HG03469 (cell line): ENCODE data around the gene CFAP61.
"Not testable (repeated sequence)": the region's sequence is repeated elsewhere in the genome, so short reads cannot be mapped to it uniquely, and the experiment has no call there.

ENCODE experiments used
- ATAC-seq: cut with Tn5 transposase; IDR thresholded peaks from one replicate; pipeline ENCODE4 v1.9.1; 2021; ENCODE audit warnings: mild to moderate bottlenecking, moderate library complexity, moderate number of reproducible peaks; ENCODE audit not compliant: unreplicated experiment

The CFAP61 gene

DNA sequence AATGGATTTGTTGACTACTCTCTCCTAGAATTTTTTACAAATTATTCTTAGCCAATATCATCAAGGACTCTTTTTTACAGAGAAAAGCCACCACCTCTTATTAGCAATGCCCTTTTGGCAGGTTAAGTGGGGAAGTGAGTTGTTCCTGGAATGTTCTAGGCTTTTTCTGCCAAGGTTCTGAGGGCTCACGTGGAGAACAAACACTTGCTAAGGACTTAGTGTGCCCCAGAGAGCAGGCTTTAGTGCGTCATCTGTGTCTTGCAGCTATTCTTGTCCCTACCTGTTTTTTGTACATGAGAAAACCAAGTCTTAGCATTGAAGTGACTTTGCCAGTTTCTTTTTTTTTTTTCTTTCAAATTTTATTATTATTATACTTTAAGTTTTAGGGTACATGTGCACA, 33.5 kb downstream of the CFAP61 start:
- no peak for ATAC-seq

DNA sequence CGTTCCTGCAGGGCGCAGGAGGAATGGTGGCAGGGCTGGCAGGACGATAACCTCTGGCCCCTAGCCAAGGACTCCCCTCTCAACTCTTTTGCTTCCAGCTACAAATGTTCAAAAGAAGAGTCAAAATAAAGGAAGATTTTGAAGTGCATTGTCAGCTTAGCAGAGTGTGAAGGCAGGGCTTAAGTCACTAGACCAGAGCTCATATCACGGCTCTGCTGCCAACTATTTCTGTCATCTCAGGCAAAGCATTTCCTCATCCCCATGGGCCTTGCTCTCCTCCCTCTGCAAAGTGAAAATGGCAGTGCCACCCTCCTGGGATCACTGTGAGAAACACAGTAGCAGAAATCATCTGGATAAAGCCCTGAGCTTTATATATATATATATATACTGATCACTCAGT, 36.7 kb downstream of the CFAP61 start:
- ATAC-seq: no peak

DNA sequence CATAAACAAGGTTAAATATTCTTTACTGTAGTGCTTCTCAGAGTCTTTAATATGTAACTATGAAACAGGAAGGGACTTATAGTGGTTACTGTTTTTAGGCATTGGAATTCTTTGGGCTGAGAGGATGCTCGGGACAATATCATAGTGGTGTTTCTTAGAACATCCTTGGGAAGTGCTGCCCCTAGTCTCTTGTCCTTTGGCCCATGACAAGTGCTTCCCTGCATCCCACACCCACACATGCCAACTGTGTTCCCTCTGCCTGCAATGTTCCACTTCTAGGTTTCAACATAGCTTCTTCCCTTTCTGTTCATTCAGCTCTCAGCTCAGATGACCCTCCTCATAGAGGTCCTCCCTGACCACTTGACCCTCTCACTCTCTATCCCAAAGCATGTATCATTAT, 37.6 kb downstream of the CFAP61 start:
- no peak for ATAC-seq

DNA sequence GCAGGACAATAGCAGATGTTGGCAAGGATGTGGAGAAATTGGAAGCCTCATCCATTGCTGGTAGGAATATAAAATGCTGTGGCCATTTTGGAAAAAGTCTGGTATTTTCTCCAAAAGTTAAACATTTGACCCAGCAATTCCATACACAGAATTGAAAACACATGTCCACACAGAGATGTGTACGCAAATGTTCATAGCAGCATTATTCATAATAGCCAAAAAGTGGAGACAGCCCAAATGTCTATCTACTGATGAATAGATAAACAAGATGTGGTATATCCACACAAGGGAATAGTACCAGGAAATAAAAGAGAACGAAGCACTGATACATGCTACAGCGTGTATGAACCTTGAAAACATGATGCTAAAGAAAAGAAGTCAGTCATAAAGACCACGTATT, 40.5 kb downstream of the CFAP61 start:
- ATAC-seq: no peak

DNA sequence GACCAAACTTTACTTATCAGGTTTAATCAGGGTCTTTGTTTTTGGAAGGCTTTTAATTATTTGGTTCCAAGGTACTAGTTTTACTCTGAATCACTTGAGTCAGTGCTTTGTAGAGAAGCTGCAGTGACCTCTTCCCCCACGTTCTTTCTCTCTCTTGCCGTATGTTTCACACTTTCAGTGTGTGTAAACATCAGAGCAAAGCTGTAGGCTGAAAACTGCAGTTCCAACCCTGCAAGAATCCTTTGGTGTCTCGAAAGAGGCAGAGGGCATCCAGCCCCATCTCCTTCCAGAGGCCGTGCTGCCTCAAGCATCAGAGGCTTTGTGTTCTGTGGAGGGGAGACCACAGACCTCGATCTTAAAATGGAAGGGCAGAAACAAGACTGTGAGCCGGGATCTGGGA, 42.1 kb downstream of the CFAP61 start:
- ATAC-seq: no peak

DNA sequence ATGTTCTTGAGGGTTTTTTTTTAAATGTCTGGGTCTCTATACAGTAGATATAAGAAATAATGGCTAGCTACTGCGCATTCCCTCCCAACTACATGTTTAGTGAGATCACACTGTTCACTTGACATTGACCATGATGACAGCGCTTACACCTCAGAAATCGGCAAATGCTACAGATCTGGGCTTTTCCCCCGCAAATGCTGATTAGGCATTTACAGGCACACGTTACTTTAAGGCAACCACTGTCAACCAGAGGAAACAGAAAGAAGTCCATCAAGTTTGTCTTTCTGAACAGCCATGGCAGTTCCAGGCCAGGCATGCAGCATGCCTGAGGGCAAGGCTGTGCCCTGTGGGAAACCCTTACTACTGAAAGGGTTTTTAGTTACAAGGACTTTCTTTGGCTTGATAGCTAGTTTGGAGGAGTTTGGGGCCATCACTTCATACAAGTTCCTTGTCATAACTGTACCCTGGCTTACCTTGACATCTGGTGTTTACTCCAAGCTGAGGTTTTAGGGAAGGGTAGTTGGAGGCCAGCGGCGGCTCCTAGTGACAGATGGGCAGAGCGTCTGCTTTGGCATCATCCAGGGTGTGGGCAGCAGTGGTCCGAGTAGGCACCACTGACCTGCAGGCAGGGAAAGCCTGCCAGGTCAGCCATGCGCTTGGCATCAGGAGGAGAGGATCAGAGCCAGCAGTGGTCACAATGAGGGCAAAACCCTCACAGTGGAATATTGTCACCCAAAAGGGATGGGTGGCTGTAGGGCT, 43.0 kb downstream of the CFAP61 start:
- ATAC-seq: no peak

DNA sequence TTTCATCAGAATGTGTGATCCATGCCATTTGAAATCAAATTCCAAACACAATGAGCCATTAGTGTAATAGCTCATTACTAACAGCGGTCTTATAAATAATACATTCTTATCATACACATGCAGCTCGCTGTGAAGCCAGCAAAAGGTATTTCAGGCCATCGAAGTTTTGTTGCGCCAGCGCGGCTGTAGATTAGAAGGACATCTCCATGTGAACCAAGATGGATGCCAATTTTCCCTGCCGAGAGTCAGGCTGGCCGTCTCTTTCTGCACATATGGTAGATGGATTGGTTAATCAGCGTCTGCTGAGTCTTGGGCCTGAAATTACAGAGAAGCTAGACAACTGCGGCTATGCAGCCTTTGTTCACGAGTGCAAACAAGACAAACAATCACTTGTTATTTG, 44.1 kb downstream of the CFAP61 start:
- ATAC-seq: no peak

DNA sequence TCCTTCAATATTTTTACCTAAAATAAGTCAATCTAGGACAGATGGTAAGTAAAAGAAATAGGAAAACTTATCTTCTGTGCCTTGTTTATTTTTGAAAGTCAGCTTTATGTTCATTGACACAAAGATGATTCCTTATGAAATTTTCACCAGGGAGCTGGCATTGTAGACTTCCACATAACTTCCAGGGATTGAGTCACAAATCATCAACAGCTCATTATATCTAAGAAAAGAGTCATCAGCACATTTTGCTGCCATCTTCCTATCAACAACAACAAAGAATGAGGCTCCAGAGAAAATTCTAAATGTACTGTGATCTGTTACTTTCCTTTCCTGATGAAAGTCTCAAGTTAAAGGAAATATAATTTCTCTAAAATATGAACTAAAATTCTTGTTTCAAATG, 48.5 kb downstream of the CFAP61 start:
- no peak for ATAC-seq

DNA sequence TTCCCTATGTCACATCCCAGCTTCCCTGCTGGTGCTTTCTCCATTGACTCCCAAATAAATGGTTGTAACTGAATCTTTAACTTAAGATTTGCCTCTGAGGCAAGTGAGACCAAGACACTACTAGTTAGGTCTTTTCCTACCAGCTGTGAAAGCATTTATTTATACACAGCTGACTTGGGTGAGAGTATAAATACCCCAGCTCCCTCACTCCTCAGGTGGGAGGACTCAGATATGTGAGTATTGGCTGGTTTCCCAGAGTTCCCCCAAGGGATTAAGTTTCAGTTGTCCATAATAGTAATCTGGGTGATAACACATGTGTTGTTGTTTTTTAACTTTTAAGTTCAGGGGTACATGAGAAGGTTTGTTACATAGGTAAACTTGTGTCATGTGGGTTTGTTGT, 49.8 kb downstream of the CFAP61 start:
- ATAC-seq: no peak

DNA sequence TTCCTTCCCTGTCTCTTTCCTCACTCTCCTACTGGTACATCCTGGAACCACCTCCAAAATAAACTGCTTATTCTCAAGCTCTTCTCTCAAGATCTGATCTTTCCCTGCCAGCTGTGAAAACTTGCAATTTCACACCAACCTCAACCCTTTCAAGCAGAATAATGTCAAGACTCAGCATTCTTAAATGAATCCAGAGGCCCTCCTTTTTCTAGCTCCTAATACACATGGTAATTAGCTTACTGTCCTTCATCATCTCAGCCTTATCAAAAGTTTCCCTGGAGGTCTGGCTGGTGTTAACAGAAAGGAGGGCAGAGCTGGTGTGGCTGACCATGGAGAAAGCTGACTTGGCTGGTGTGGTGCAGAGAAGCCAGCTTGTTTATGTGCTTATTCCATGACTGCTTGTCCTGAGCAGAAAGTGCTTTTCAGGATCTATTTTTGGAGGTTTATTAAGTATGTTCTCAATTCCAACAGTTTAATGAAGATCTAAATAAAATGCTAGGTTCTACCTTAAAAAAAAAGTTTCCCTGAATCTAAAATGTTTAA, 50.5 kb downstream of the CFAP61 start:
- ATAC-seq: no peak

DNA sequence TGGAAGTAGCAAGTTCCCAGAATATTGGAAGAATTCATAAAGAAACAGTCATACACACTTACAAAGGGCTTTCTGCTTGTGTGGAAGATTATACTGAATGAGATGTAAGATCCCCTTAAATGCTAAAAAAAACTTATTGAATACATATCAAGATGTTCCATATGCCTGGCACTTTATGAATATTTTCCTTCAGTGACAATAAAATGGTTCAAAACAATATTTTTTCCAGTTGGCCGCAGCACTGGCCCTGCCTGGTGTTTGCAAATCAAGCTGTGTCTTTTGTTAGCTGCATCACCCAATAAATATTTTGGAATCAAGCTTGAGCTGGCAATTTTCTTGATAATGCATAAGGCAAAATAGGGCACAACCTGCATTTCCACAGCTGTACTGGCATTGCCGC, 51.2 kb downstream of the CFAP61 start:
- no peak for ATAC-seq

DNA sequence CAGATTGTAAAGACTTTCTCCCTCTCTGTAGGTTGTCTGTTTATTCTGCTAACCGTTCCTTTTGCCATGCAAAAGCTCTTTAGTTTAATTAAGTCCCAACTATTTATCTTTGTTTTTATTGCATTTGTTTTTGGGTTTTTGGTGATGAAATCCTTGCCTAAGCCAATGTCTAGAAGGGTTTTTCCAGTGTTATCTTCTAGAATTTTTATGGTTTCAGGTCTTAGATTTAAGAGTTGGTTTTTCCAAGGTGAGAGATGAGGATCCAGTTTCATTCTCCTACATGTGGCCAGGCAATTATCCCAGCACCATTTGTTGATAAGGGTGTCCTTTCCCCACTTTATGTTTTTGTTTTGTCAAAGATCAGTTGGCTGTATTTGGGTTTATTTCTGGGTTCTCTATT, 70.9 kb downstream of the CFAP61 start:
- not testable (repeated sequence) for ATAC-seq

DNA sequence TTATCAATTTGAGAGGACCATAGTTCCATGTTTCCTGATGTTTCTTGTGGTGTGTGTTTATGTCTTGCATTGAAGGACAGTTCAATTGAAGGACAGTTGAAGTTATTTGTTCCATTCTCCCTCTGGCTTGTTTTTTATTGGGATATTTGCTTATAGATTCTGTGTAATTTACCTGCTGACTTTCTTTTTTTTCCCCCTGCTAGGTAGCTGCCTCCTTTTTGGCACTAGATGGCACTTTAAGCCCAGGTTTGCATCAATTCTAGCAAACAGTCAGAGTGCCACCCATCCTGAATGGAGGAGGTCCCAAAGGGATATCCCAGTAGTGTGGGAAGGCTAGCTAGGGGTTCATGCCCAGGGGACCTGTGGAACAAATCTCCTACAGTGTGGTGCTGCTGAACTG, 78.1 kb downstream of the CFAP61 start:
- no peak for ATAC-seq

DNA sequence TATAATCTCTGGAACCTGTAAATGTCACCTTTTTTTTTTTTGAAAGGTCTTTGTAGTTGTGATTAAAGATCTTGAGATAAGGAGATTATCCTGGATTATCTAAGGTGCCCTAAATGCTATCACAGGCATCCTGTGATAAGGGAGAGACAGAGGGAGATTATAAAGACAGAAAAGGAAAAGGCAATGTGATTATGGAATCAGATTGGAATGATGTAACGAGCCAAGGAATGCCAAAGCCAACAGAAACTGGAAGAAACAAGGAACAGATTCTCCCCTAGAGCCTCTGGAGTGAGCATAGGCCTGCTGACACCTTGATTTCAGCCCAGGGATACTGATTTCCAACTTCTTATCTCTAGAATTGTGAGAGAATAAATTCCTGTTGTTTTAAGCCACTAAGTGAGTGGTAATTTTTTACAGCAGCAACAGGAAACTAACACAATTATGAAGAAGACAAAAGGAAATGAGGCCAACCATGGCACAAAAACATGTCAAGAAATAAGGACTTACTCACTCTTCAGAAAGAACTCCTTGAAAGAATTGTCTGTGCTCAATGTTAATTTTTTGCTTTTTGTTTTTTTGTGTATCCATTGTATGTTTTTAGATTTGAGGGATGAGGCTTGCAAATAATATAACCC, 82.7 kb downstream of the CFAP61 start:
- no peak for ATAC-seq

DNA sequence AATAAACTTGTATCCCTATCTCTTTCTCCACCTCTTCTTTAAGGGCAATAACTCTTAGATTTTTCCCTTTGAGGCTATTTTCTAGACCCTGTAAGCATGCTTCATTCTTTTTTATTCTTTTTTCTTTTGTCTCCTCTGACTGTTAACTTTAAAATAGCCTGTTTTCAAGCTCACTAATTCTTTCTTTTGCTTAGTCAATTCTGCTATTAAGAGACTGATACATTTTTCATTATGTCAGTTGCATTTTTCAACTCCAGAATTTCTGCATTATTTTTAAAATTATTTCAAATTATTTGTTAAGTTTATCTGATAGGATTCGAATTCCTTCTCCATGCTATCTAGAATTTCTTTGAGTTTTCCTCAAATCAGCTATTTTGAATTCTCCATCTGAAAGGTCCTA, 84.0 kb downstream of the CFAP61 start:
- ATAC-seq: no peak

DNA sequence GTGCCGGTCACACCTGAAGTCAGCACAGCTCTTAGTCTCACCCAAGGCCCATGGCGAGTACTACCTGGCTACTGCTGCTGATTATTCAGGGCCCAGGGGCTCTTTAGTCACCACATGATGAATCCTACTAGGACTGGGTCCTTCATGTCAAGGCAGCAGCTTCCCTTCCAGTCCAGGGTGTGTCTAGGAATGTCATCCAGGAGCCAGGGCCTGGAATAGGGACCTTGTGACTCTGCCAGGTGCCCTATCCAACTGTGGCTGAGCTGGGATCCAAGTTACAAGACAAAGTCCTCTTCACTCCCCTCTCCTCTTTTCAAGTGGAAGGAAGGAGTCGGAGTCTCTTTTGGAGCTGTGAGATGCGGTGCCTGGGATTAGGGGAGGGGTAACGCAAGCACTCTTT, 85.5 kb downstream of the CFAP61 start:
- no peak for ATAC-seq

DNA sequence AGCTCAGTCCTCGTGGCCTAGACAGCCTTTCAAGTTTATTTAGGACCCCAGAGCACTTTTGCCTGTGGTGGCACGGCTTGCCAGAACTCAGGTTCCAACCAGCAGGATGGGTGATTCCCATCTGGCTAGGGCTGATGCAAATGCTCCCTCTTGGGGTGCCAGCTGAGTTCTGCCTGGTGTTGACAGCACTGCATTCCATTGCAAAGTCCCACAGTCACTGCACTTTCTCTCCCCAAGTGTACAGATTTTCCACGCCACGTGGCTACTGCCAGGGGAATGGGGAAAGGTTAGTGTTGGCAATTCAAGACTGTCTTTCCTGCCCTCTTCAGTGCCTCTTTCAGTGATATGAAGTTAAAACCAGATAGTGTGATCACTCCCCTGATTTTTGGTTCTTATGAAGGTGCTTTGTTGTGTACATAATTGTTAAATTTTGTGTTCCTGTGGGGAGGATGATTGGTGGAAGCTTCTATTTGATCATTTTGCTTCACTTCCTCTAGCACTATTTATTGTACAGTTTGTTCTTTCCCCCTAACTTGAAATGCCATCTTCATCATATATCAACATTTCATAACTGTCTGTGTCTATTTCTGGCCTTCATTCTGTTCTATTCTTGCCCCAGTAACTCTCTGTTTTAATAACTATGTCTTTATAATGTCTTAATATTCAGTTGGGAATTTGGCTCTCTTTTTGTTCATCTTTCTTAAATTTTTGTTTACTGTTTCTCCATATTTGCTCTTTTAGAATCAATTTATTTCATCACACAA, 86.2 kb downstream of the CFAP61 start:
- no peak for ATAC-seq

DNA sequence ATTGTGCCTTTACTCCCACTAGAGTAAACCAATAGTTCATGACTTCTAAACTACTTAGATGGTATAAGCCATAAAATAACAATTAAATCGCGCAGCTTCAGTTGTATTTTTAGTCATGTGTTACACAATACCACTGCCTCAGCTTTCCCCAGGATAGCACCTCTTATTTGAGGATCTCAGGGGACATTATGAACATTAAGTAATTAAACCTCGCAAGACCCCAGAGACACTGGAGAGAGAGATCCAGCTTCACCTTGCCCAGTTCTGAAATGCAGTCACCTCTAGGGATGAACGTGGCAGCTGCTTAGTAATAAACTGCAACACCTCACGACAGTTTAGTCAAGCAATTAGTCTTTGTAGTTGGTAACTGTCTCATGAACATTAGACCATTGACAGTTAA, 87.1 kb downstream of the CFAP61 start:
- no peak for ATAC-seq

DNA sequence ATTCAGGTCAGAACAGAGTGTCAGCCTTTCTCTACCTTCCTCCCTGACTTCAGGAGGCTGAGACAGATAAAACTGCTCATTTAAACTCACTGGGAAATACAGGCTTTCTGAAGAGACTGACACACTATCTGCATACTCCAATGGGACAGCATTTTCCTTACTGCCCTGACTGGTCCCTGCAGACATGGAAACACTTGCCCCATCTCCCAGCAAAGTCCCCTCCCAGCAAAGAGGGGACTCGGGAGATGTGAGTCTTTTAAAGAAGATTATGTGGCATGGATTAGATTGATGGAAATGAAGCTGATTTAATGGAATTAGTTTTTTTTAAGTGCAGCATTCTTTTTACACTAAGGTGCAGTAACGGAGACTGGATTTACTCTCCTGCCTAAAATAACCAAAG, 90.8 kb downstream of the CFAP61 start:
- ATAC-seq: no peak

DNA sequence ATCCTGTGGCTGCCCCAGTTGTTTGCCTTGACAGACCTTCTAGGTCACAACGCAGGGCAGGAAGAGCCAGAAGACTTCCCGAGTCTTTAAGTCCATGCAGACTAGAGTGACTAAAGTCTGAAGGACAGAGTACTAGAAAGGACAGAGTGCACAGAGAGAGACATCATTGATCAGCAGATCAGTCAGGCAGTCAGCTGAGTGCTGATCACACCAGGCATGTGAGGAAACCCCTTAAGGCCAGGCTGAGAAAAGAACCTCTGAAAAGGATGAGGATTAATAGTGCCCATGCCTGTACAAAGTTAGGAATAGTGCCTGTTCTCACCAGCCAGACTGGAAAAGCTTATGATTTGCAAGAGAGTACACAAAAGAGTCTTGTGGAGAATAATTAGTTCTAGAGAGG, 91.3 kb downstream of the CFAP61 start:
- ATAC-seq: no peak

DNA sequence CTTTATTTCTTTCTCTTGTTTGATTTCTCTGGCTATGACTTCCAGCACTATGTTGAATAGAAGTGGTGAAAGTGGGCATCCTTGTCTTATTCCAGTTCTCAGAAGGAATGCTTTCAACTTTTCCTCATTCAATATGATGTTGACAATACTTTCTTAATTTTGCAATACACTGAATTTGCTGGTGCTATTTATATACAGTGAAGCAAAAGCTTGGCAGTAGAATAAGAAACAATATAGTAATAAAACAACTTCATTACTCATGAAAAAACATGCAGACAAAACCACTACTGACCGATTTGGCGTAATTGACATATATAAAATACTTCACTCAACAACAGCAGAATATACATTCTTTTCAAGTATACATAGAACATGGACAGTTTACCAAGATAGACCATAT, 96.4 kb downstream of the CFAP61 start:
- ATAC-seq: no peak

DNA sequence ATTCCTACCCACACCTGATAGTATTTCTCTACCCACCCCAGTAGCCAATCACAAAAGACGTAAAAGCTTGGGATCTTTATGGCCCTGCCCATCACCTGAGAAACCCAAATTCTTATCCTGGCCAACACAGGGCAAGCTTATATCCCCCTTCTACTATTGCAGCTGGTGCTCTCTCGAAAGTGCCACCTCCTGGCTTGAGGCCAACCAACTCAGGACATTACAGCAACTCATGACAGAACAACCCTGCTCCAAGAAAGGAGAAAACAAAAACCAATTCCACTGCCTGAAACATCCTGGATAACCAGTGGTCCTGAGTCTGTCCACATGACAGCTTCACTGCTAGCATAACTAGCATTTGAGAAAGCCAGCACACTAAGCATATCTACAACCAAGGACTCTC, 97.9 kb downstream of the CFAP61 start:
- no peak for ATAC-seq
